ENCODE results near the gene KTN1.

KTN1 gene

DNA sequence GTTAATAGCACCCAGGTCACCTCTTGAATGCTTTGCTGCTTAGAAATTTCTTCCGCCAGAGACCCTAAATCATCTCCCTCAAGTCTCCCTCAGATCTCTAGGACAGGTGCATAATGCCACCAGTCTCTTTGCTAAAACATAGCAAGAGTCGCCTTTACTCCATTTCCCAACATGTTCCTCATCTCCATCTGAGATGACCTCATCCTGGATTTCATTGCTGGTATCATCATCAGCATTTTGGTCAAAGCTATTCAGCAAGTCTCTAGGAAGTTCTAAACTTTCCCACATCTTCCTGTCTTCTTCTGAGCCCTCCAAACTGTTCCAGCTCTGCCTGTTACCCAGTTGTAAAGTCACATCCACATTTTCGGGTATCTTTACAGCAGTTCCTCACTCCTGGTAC lies 41.0 kb downstream of the KTN1 start:
- no peak overlapping the region for H3K4me3 ChIP-seq (ENCODE audit: low read length)
- TF ChIP-seq, protein P1, sequence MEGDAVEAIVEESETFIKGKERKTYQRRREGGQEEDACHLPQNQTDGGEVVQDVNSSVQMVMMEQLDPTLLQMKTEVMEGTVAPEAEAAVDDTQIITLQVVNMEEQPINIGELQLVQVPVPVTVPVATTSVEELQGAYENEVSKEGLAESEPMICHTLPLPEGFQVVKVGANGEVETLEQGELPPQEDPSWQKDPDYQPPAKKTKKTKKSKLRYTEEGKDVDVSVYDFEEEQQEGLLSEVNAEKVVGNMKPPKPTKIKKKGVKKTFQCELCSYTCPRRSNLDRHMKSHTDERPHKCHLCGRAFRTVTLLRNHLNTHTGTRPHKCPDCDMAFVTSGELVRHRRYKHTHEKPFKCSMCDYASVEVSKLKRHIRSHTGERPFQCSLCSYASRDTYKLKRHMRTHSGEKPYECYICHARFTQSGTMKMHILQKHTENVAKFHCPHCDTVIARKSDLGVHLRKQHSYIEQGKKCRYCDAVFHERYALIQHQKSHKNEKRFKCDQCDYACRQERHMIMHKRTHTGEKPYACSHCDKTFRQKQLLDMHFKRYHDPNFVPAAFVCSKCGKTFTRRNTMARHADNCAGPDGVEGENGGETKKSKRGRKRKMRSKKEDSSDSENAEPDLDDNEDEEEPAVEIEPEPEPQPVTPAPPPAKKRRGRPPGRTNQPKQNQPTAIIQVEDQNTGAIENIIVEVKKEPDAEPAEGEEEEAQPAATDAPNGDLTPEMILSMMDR (IDR thresholded peaks at IDR 0.05; ENCODE audit: insufficient read depth, low read depth, low read length, missing control alignments): no peak
- no peak for DNase-seq (ENCODE audit: low read depth)

DNA sequence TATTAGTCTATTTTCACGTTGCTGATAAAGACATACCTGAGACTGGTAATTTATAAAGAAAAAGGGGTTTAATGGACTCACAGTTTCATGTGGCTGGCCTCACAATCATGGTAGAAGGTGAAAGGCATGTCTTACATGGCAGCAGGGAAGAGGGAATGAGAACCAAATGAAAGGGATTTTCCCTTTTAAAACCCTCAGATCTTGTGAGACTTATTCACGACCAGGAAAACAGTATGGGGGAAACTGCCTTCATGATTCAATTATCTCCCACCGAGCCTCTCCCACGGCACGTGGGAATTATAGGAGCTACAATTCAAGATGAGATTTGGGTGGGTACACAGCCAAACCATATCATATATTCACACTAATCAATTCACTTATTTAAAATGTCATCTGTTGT lies 41.4 kb downstream of the KTN1 start:
- no peak overlapping the region for H3K4me3 ChIP-seq (ENCODE audit: low read length)
- DNase-seq (ENCODE audit: low read depth): no peak
- TF ChIP-seq, protein P1 (IDR thresholded peaks at IDR 0.05; ENCODE audit: insufficient read depth, low read depth, low read length, missing control alignments): no peak

DNA sequence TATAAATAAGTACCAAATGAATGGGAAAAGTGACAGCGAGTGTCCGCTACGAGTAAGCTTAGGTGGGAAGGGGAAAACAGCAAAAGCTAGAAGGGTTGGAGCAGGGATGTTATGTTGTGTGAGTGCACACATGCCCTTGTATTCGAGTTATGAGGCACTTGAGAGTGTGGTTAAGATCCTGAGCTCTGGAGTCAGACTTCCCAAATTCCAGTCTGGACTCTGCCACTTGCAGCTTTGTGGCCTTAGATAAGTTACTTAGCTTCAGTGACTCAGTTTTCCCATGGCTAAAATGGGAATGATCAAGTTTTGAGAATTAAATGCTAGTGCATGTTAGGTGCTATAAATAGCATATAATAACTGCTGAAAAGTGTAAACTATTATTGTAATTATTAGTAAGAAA lies 44.9 kb downstream of the KTN1 start:
- TF ChIP-seq, protein P1 (IDR thresholded peaks at IDR 0.05; ENCODE audit: insufficient read depth, low read depth, low read length, missing control alignments): no peak
- no peak overlapping the region for H3K4me3 ChIP-seq (ENCODE audit: low read length)
- no peak for DNase-seq (ENCODE audit: low read depth)

DNA sequence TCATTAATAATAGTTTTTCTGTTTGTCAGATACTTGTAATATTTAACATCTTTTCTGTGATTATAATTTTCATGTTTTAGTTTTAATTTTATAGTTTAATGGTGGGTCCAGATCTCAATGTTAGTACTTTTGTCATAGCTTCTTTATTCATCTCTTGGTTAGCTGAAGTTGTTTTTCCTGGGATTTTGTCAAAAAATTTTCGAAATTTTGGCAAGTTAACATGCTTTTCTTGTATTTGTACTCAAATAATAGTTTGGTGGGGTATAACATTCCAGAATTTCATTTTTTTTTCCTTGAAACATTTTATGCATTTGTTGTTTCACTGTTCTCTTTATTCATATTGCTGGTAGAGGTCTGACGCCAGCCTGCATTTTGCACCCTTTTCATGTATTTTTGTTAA lies 45.5 kb downstream of the KTN1 start:
- TF ChIP-seq, protein P1 (IDR thresholded peaks at IDR 0.05; ENCODE audit: insufficient read depth, low read depth, low read length, missing control alignments): no peak
- H3K4me3 ChIP-seq (ENCODE audit: low read length): no peak overlapping the region
- DNase-seq (ENCODE audit: low read depth): no peak

DNA sequence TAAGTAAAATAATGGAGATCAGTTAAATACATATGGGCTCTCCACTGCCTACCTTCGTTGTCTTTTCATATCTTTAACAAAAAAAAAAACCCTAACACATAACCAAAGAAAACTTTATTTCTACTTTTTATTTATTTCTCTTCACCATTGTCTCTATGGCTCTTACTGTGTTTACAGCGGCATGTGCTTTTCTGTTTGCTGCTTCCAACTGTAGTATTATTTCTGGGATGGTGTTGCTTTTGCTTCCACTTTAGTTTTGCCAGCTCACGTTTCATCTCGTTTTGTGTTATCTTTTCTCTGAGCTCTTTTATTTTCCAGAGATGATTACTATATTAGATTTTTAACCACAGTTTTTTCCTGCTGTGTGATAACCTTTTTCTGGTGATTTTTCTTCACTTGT lies 46.1 kb downstream of the KTN1 start:
- TF ChIP-seq, protein P1 (IDR thresholded peaks at IDR 0.05; ENCODE audit: insufficient read depth, low read depth, low read length, missing control alignments): no peak
- DNase-seq (ENCODE audit: low read depth): no peak
- H3K4me3 ChIP-seq (ENCODE audit: low read length): no peak overlapping the region

DNA sequence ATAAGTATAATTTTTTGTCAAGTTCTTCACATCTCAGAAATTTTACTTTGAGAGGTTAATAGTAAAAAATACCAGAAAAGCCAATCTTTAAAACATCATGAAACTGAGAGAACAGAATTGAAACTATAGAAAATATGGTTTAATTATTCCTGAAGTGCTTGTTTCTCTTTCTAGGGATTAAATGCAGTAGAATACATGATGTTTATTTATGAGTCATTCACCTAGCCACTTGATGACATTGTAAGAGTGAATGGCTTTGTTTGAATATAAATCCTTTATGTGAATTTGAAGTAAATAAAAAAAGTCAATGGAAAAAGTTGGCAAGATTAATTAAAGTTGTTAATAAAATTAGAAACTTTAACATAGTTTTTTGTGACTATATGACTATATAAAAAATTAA lies 48.4 kb downstream of the KTN1 start:
- no peak overlapping the region for H3K4me3 ChIP-seq (ENCODE audit: low read length)
- TF ChIP-seq, protein P1 (IDR thresholded peaks at IDR 0.05; ENCODE audit: insufficient read depth, low read depth, low read length, missing control alignments): no peak
- peak; percentile 6 for DNase-seq (ENCODE audit: low read depth)

DNA sequence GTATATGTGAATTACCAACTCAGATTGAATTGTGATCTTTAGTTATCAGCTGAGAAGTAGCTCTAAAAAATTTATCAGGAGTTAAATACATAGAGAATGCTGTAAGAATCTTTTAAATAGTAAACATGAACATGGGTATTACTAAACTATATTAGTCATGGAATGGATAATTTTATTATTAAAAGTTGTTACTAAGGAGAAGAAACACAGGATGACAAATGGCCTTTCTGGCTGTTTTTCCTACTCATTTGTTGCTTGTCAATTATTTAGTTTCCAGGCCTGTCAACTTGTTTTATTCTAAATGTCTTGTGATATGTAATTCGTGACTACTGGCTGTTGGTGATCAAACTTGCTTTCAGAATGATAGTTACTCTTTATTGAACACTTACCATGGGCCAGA lies 58.7 kb downstream of the KTN1 start:
- no peak for DNase-seq (ENCODE audit: low read depth)
- TF ChIP-seq, protein P1 (IDR thresholded peaks at IDR 0.05; ENCODE audit: insufficient read depth, low read depth, low read length, missing control alignments): no peak
- no peak overlapping the region for H3K4me3 ChIP-seq (ENCODE audit: low read length)
